Muscle of back (tissue), 11 donors: ENCODE measurements around the gene ZC2HC1B. TPM values are rescaled to one million over a fixed set of nuclear protein-coding genes. Genes with fewer than 3 reads are reported as not detected.

Experiments
- DNase-seq, 3 donors: peaks; one replicate each; pipeline versions ENCODE4 v3.0.0 to v3.0.0-alpha.2; 2013
- polyA plus RNA-seq, 10 donors: library from polyadenylated mRNA; unstranded; fragments of 120-200 nt; gene quantifications; one replicate each; pipeline ENCODE4 v1.2.1, GENCODE V29; 2013; ENCODE audit not compliant: insufficient read length in 10 of 10

ZC2HC1B gene
- polyA plus RNA-seq, 10 donors = 0.81 TPM; not detected in 9

DNA sequence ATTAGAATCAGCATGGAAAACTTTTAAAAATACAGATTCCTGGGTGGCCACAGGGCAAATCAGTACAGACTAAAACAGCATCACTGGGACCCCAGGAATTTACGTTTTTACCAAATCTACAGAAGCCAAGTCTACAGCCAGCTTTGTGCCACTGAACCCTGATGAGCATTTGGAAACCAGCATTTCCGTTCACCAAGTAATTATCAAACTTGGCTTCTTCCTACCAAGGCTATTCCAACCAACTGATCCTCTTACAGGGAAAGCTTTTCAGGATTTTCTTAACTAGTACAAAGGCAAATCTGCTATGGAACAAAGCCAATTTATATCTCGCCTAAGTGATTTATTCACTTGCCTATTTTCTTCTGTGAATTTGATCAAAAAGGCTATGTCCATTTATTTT is 96.8 kb downstream of the ZC2HC1B start:
- DNase-seq = no peak

GRCh38 chr6:143961886-143962878 is 97.9 kb downstream of the ZC2HC1B start:
- DNase-seq = peak in 2 of 3 donors; percentile 66 to 85

- no peak for DNase-seq
Observed at GRCh38 chr6:143963158-143963919, 99.1 kb downstream of the ZC2HC1B start.

DNA sequence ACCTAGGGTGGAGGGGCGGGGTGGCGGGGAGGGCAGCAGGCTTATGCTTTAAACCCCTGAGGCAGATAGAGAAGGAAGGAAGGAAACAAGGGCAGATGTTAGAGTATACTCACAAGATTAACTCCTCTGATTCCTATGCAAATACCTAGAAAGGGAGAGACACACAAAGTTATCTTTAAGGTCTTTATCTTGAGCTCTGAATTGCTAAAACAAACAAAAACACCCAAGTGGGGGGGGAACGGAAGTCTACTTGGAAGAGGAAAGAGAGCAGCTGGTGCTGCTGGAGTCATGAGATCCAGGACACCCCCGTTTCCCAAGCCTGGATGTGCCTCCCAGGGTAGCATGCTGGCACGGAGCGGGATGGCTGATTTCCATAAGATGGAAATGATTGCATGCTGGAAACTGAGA is 100.4 kb downstream of the ZC2HC1B start:
- peak in 1 of 3 donors; percentile 61 for DNase-seq

DNA sequence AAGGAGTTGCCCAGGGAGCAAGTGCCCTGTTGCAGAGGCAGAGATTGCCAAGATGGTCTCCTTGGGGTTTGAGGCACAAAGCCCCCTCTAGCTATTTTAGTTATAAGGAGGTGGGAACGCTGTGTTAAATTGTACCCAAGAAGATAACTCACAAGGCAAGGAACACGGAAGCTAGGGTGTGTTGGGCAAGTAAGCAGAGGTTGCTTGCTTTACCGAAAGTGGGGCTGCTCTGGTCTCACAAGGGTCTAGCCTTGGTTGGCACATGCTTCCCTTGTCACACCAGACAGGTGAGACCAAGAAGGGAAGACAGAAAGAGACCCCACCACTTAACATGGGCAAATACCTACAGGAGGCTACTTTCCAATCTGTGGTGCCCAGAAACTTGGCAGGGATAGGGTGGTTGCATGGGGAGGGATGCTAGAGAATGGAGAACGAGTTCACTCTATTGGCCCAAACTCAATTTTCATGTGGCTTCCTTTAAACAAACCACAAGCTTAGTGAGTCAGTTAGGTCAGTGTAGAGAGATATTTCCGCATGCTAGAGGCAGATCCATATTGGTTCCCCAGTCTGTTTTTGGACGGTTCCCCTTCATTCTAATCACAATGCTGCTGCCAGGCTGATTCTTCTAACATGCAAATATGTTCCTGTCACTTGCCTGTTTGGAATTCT is 101.4 kb downstream of the ZC2HC1B start:
- DNase-seq = no peak

GRCh38 chr6:143966312-143966711 is 102.0 kb downstream of the ZC2HC1B start:
- DNase-seq = no peak

- DNase-seq = peak in 2 of 3 donors; percentile 46 to 83
Observed at GRCh38 chr6:143967706-143968376, 103.6 kb downstream of the ZC2HC1B start.

DNA sequence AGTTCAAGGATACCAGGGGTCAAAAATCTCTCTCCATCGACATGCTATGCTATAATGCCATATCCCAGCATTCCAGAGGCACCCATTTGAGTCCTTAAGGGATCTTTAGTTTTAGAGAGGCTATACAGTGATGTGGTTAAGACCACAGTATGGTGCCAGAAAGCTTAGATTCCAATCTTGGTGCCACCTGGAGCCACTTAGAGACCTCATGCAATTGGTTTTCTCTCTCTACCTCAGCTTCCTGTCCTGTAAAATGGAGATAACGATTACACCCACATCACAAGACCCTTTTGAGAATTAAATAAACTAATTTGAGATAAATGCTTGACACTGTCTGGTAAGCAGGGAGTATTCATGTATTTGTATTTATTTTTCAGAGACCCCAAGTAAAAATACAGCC is 104.8 kb downstream of the ZC2HC1B start:
- no peak for DNase-seq

DNA sequence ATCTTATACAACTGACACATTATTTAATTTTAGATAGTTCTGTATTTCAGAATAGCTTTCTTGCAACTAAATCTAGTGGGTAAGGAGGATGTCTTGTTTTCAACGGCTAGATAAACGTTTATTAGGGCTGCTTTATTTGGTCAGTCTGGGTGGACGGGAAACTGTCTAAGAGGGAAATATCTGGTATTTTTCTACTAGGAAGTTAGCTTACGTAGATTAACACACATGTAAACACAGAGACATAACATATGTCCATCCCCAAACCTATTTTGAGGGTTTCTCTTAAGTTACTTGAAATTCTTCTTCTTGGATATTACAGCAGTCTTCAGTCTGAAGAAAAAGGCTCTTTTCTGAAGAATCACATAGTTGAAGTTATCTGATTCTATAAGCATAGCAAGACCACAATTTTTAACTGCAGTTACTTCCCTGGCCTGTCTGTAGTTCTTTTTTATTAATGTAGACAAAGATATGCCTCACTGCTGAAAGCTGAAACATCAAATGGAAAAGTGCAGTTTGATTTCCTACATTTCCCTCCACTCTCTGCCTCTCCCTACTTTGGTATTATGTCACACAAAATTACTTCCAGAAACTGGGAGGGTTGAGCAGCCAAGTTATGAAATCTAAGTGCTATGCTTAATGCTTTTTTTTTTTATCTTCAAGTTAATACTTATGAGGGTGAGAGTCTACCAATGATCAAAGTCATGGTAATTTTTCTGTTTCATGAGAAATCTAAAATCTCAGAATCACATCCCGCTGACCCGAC is 106.4 kb downstream of the ZC2HC1B start:
- peak in 2 of 3 donors; percentile 71 to 86 for DNase-seq

DNA sequence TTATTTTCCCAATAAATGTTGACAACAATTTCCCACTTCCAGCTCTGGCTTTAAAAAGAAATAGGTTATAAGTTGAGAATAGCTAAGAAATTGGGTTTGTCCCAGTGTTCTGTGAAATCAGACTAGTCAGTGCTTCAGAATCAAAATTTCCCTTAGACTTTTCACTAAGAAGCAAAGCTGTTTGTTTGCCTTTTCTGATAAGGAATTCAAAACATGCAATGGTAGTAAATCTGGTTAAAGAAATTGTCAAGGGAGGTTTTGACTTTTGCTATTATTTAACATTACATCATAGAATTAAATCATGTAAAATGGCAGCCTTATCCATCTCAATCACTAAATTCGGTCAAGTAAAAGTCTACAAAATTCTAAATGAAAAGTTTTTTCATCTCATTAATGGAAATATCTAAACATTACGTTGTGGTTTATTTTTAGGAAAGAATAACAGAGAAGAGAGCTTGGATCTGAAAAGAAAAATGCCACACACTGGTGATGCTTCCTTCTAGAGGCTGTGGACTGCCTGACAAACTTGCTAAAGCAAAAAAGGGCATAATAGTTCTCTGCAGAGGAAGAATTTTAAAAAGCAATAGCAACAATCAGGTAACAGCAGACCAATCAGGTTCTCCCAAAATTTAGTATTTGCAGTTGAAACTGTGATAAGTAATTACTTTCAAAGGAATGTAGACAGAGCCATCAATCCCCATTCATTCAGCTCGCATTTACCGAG is 107.4 kb downstream of the ZC2HC1B start:
- DNase-seq = peak in 1 of 3 donors; percentile 59

- peak in 1 of 3 donors; percentile 48 for DNase-seq
Observed at GRCh38 chr6:143973097-143973966, 109.1 kb downstream of the ZC2HC1B start.

DNA sequence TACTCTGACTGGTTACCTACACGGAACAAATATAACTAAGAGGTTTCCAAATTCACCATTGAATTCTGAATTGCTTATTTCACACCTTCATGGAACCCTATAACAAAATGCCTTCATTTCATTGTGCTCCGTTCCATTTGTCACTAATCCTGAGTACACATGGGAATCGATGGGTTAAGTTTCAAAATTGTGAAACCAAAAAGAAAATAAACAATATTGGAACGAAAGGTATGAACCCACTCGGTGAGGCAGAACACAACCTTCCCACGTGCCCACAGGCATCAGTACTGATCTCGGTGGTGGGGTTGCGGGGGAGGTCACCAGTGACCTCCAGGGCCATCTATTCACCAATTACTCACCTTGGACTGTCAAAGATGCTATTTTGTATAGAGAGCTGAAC is 109.8 kb downstream of the ZC2HC1B start:
- DNase-seq = no peak

DNA sequence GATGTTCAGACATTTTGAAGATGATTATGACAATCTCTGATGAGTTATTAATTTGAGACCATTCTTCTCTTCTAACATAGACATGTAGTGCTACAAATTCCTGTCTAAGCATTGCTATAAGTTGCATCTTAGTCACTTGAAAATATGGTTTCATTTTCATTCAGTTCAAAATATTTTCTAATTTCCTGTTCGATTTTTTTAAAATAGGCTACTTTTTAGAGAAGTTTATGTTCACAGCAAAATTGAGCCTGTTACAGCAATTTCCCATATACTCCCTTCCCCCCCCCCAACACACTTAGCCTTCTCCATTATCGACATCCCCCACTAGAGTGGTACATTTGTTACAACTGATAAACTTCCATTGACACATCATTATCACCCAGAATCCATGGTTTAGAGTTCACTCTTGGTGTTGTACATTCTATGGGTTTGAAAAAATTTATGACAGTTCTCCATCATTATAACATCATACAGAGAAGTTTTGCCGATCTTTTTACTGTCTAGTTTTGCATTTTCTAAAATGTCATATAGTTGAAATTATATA is 112.6 kb downstream of the ZC2HC1B start:
- DNase-seq = no peak

DNA sequence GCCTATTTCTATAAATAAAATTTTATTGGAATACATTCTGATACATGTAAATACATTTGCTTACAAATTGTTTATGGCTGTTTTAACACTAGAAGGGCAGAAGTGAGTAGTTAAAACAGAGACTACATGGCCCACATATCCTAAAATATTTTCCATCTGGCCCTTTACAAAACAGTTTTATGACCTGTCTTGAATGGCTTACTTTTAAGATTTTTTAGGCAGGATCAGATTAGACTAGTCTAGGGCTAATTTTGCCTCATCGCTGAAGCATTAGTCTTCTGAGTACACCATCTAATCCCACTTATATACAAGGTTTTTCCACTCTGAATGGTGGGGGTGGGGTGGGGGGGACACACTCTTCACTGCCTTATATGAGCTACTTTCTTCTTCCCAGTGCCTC is 116.6 kb downstream of the ZC2HC1B start:
- no peak for DNase-seq

GRCh38 chr6:143982968-143983367 is 118.7 kb downstream of the ZC2HC1B start:
- no peak for DNase-seq

- no peak for DNase-seq
Observed at GRCh38 chr6:143984666-143985065, 120.4 kb downstream of the ZC2HC1B start.

- no peak for DNase-seq
Observed at GRCh38 chr6:143986463-143987065, 122.3 kb downstream of the ZC2HC1B start.
